MCF 10A (cell line): ENCODE measurements around the gene LETM1. TPM values are rescaled to one million over a fixed set of nuclear protein-coding genes. Genes with fewer than 3 reads are reported as not detected.
"Not testable (repeated sequence)": the region's sequence is repeated elsewhere in the genome, so short reads cannot be mapped to it uniquely, and the experiment has no call there.

Experiments
- BruUV-seq: library from RNA; stranded (reverse); fragments of 400-500 nt; replicated peaks from 2 replicates; lab custom pipeline; 2021; lab: Mats Ljungman, UMichigan
- CTCF ChIA-PET: fragments of 300-600 bp; sonication (Branson Sonifier 250); formaldehyde crosslinking; extraction: SDS; loops from one replicate; lab custom pipeline; 2021; ENCODE audit warnings: antibody characterized with exemption, inconsistent platforms; lab: Yijun Ruan, JAX
- POLR2A ChIA-PET: fragments of 300-600, 350-650 bp; sonication (Branson Sonifier 250); formaldehyde crosslinking; extraction: SDS; loops from one replicate; lab custom pipeline; 2020; ENCODE audit warnings: antibody characterized with exemption, inconsistent platforms; lab: Yijun Ruan, JAX
- DNase-seq: peaks from one replicate; pipeline ENCODE4 v3.0.0-alpha.2; 2018; ENCODE audit not compliant: unreplicated experiment
- H3K27ac Mint-ChIP-seq: one replicate; pipeline ENCODE4 v1.8.0; 2022; ENCODE audit warnings: mild to moderate bottlenecking, low read depth, mixed read lengths; ENCODE audit not compliant: unreplicated experiment
- H3K27me3 Mint-ChIP-seq: one replicate; pipeline ENCODE4 v1.8.0; 2022; ENCODE audit warnings: mixed read lengths; ENCODE audit not compliant: insufficient read depth, unreplicated experiment
- H3K36me3 Mint-ChIP-seq: one replicate; pipeline ENCODE4 v1.8.0; 2022; ENCODE audit warnings: mild to moderate bottlenecking, moderate library complexity, mixed read lengths; ENCODE audit not compliant: insufficient read depth, unreplicated experiment
- H3K4me1 Mint-ChIP-seq: one replicate; pipeline ENCODE4 v1.8.0; 2022; ENCODE audit warnings: mixed read lengths; ENCODE audit not compliant: insufficient read depth, unreplicated experiment
- H3K4me3 Mint-ChIP-seq: one replicate; pipeline ENCODE4 v1.8.0; 2022; ENCODE audit warnings: mild to moderate bottlenecking, moderate library complexity, mixed read lengths; ENCODE audit not compliant: unreplicated experiment
- H3K9me3 Mint-ChIP-seq: one replicate; pipeline ENCODE4 v1.8.0; 2022; ENCODE audit warnings: mixed read lengths; ENCODE audit not compliant: unreplicated experiment
- intact Hi-C: fragments of 100-400 bp; cut with micrococcal nuclease; formaldehyde crosslinking; loops from 2 replicates; pipeline ENCODE4 v1.14.1; 2022
- total RNA-seq: library from RNA; stranded (reverse); gene quantifications from 2 replicates; pipeline ENCODE4 v1.2.3, GENCODE V29; 2022
- TF ChIP-seq, protein P1 (sequence below): fragments of 200-600 bp; IDR thresholded peaks from one replicate; pipeline ENCODE4 v1.8.0; 2022; ENCODE audit warnings: antibody characterized with exemption, mild to moderate bottlenecking; ENCODE audit not compliant: unreplicated experiment

Gene LETM1
- total RNA-seq, 1 experiment from 2014 or later: 85.0 TPM

DNA sequence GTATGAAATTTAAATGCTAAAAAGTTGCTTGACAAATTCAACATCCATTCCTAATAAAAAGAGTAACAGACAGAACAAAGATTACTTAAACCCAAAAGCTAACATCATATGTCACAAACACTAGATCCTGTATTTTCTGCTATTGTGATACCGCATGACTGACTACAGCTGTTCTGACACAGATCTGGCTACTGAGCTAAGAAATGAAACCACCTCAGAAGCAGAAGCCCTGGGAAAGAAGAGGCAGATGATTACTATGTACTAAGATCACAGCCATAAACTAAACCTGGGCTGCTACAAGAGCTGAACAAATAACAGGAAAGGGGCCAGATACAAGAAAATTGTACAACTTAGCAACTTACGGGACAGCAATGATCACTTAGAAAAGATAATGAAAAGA lies 9.4 kb downstream of the LETM1 start:
- DNase-seq: no peak
- Mint-ChIP-seq H3K27me3 (no peaks in the 10 kb centered on the region), H3K4me3 (no peak overlapping the region), H3K36me3 (peaks cover 76% of the 10 kb centered on the region), H3K9me3 (no peaks in the 10 kb centered on the region), H3K27ac (no peak overlapping the region), H3K4me1 (peaks cover under 1% of the 10 kb centered on the region)
- TF ChIP-seq, protein P1, sequence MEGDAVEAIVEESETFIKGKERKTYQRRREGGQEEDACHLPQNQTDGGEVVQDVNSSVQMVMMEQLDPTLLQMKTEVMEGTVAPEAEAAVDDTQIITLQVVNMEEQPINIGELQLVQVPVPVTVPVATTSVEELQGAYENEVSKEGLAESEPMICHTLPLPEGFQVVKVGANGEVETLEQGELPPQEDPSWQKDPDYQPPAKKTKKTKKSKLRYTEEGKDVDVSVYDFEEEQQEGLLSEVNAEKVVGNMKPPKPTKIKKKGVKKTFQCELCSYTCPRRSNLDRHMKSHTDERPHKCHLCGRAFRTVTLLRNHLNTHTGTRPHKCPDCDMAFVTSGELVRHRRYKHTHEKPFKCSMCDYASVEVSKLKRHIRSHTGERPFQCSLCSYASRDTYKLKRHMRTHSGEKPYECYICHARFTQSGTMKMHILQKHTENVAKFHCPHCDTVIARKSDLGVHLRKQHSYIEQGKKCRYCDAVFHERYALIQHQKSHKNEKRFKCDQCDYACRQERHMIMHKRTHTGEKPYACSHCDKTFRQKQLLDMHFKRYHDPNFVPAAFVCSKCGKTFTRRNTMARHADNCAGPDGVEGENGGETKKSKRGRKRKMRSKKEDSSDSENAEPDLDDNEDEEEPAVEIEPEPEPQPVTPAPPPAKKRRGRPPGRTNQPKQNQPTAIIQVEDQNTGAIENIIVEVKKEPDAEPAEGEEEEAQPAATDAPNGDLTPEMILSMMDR: no peak
- BruUV-seq: TSS peak; percentile 16
- ChIA-PET CTCF (interaction anchor here (0.5 to 3.2 kb wide), 5 partner anchors 37 to 100 kb away, joined by 3 to 13 read pairs (median 4); no protein-coding TSS in a partner anchor), POLR2A (interaction anchor here (0.6 to 0.8 kb wide), 4 partner anchors 9 to 395 kb away, joined by 3 to 6 read pairs (median 3); no protein-coding TSS in a partner anchor)
- intact Hi-C loops: no loop called here

DNA sequence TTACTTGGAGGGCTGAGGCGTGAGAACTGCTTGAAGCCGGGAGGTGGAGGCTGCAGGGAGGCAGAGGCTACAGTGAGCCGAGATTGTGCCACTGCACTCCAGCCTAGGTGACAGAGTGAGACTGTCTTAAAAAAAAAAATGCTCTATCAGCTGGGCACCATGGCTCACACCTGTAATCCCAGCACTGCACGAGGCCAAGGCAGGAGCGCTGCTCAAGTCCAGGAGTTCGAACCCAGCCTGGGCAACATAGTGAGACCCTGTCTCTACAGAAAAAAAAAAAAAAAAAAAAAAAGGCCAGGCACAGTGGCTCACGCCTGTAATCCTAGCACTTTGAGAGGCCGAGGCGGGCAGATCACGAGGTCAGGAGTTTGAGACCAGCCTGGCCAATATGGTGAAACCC lies 11.3 kb downstream of the LETM1 start:
- BruUV-seq, H3K27ac Mint-ChIP-seq, POLR2A ChIA-PET, H3K27me3 Mint-ChIP-seq, intact Hi-C loops, DNase-seq, H3K4me1 Mint-ChIP-seq, H3K4me3 Mint-ChIP-seq, H3K9me3 Mint-ChIP-seq: not testable (repeated sequence)
- peaks cover 84% of the 10 kb centered on the region for H3K36me3 Mint-ChIP-seq
- CTCF ChIA-PET: interaction anchor here (3.2 kb wide), 1 partner anchor 55 kb away, joined by 13 read pairs; no protein-coding TSS in a partner anchor

DNA sequence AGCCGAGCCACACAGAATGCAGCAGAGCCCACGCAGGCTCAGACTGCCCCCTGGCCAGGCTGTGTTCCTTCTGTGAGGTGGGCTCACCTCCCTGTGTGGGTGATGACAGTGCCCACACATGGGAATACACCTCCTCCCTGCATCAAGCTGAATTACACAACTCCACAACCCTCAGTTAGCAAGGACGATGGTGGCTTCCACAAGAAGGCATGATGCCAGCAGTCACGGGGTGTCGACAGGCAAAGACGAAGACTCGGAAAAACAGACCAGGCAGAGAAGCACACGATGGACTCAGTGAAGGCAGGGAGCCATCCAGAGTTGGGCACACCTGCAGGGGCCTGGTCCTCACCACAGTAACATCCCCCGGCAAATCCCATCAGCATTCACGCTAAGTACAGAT lies 12.1 kb downstream of the LETM1 start:
- H3K36me3 Mint-ChIP-seq: peaks cover 86% of the 10 kb centered on the region
- CTCF ChIA-PET: no interaction called here
- TF ChIP-seq, protein P1: no peak
- H3K4me1 Mint-ChIP-seq: peaks cover 5% of the 10 kb centered on the region
- DNase-seq: no peak
- no peak overlapping the region for H3K27ac Mint-ChIP-seq
- no peaks in the 10 kb centered on the region for H3K27me3 Mint-ChIP-seq
- POLR2A ChIA-PET: no interaction called here
- intact Hi-C loops: no loop called here
- no peaks in the 10 kb centered on the region for H3K9me3 Mint-ChIP-seq
- H3K4me3 Mint-ChIP-seq: no peak overlapping the region
- no TSS peak for BruUV-seq

DNA sequence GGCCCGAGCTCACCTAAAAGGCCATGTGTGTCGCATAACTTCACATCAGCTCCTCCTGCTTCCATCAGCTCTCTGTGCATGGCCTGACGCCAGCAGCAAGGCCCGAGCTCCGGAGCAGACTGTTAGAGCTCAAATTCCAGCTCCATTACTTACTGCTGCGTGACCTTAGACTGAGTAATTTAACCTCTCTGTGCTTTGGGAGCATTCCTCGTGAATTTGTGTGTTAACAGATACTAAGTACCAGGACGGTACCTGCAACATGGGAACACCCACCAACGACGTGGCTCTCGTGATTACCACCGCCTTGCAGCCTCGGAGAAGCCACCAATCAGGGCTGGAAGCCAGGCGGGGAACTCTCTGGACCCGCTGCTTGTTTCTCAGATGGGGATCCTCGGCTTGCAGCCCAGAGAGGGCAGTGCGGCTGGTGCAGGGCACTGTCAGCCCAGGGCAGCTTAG lies 12.9 kb downstream of the LETM1 start:
- ChIA-PET CTCF (interaction anchor here (0.6 to 0.7 kb wide), 2 partner anchors 68 to 101 kb away, joined by 3 read pairs; no protein-coding TSS in a partner anchor), POLR2A (no interaction called here)
- BruUV-seq: no TSS peak
- Mint-ChIP-seq H3K36me3 (peaks cover 85% of the 10 kb centered on the region), H3K27ac (no peak overlapping the region), H3K9me3 (no peaks in the 10 kb centered on the region), H3K4me1 (peaks cover 5% of the 10 kb centered on the region), H3K27me3 (no peaks in the 10 kb centered on the region), H3K4me3 (no peak overlapping the region)
- DNase-seq: peak; percentile 21
- TF ChIP-seq, protein P1: no peak
- intact Hi-C loops: no loop called here
